ENCODE results near the gene HS1BP3. TPM values are rescaled to one million over a fixed set of nuclear protein-coding genes. Genes with fewer than 3 reads are reported as not detected.

Gene HS1BP3
- total and polyA plus RNA-seq, 2 experiments from 2014 or later = 10.5 to 10.6 TPM

GRCh38 chr2:20577495-20578235 lies 73.2 kb downstream of the HS1BP3 start:
- WGBS, 2 experiments (ENCODE audit: low coverage in 1 of 2, low lambda C conversion rate in 2 of 2, missing lambda C conversion rate in 2 of 2) = 37 to 40% methylated on average over 12 of the region's 12 CpGs
- DNase-seq = peak; percentile 95
- no peaks in the 10 kb centered on the region for H3K9me3 ChIP-seq (ENCODE audit: low read depth)
- no peak overlapping the region for H3K4me3 ChIP-seq
- H3K4me1 ChIP-seq (ENCODE audit: insufficient read depth) = peaks cover 38% of the 10 kb centered on the region
- H3K36me3 ChIP-seq (ENCODE audit: low read depth) = no peaks in the 10 kb centered on the region
- H3K4me2 ChIP-seq (ENCODE audit: unreplicated experiment) = no peak overlapping the region
- H3K9me2 ChIP-seq (ENCODE audit: insufficient read depth) = no peaks in the 10 kb centered on the region
- no peaks in the 10 kb centered on the region for H3K79me2 ChIP-seq (ENCODE audit: insufficient read depth)
- H3F3A ChIP-seq (ENCODE audit: insufficient read depth) = peaks cover 33% of the 10 kb centered on the region
- no peaks in the 10 kb centered on the region for H3K27me3 ChIP-seq (replicated peaks; ENCODE audit: insufficient read depth)
- no peak overlapping the region for H2AFZ ChIP-seq
- in situ Hi-C loops (cut with MboI) = no loop called here
- H3K9ac ChIP-seq = no peak overlapping the region
- no peak overlapping the region; the same call in 1 of the 2 replicates for H3K27ac ChIP-seq
- TF ChIP-seq EZH2 (IDR thresholded peaks at IDR 0.05; ENCODE audit: insufficient read depth, poor library complexity, severe bottlenecking) = no peak
- no peak for TF ChIP-seq EZH2phosphoT487 (IDR thresholded peaks at IDR 0.05; ENCODE audit: insufficient read depth, low read depth)
- no peaks in the 10 kb centered on the region for H4K20me1 ChIP-seq (ENCODE audit: insufficient read depth)

DNA sequence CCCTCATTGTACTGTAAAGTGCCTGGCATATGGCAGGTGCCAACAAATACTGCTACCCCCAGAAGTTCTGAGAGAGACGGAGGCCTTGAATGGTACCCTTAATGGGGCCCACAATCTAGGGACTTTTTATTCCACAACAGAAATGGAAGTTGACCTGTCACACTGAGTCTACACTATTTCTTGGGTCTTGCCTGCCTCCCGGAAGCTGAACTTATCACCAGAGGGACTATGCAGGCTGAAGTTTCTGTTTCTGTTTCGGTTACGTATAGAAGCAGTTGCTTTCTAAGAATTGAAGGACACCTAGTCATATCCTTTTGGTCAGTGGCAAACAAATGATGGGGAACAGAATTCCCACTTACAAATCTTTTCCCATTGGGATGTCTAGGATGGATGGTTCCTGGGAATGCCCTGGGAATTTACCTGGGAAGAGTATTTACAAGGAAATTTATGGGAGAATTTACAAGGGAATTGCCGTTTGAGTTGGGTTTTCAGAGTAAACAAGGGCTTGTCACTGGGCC lies 74.2 kb downstream of the HS1BP3 start:
- no peak overlapping the region for H3K4me2 ChIP-seq (ENCODE audit: unreplicated experiment)
- H2AFZ ChIP-seq = no peak overlapping the region
- peaks cover 38% of the 10 kb centered on the region for H3K4me1 ChIP-seq (ENCODE audit: insufficient read depth)
- H3F3A ChIP-seq (ENCODE audit: insufficient read depth) = peaks cover 33% of the 10 kb centered on the region
- WGBS, 2 experiments (ENCODE audit: low coverage in 1 of 2, low lambda C conversion rate in 2 of 2, missing lambda C conversion rate in 2 of 2) = 98 to 100% methylated on average over 5 of the region's 5 CpGs
- no peaks in the 10 kb centered on the region for H3K79me2 ChIP-seq (ENCODE audit: insufficient read depth)
- H3K27me3 ChIP-seq (replicated peaks; ENCODE audit: insufficient read depth) = no peaks in the 10 kb centered on the region
- TF ChIP-seq EZH2phosphoT487 (IDR thresholded peaks at IDR 0.05; ENCODE audit: insufficient read depth, low read depth) (no peak), EZH2 (IDR thresholded peaks at IDR 0.05; ENCODE audit: insufficient read depth, poor library complexity, severe bottlenecking) (no peak)
- no peaks in the 10 kb centered on the region for H3K36me3 ChIP-seq (ENCODE audit: low read depth)
- no peak overlapping the region for H3K4me3 ChIP-seq
- no peaks in the 10 kb centered on the region for H3K9me2 ChIP-seq (ENCODE audit: insufficient read depth)
- no peak overlapping the region for H3K9ac ChIP-seq
- no peaks in the 10 kb centered on the region for H3K9me3 ChIP-seq (ENCODE audit: low read depth)
- no peaks in the 10 kb centered on the region for H4K20me1 ChIP-seq (ENCODE audit: insufficient read depth)
- in situ Hi-C loops (cut with MboI) = no loop called here
- no peak for DNase-seq
- no peak overlapping the region for H3K27ac ChIP-seq

GRCh38 chr2:20575935-20576597 lies 74.8 kb downstream of the HS1BP3 start:
- H3K4me2 ChIP-seq (ENCODE audit: unreplicated experiment) = no peak overlapping the region
- H3K4me3 ChIP-seq = no peak overlapping the region
- no peak overlapping the region for H3K9ac ChIP-seq
- peaks cover 38% of the 10 kb centered on the region for H3K4me1 ChIP-seq (ENCODE audit: insufficient read depth)
- WGBS, 2 experiments (ENCODE audit: low coverage in 1 of 2, low lambda C conversion rate in 2 of 2, missing lambda C conversion rate in 2 of 2) = 95 to 97% methylated on average over 9 of the region's 9 CpGs
- H3K79me2 ChIP-seq (ENCODE audit: insufficient read depth) = no peaks in the 10 kb centered on the region
- in situ Hi-C loops (cut with MboI) = no loop called here
- H3F3A ChIP-seq (ENCODE audit: insufficient read depth) = peaks cover 33% of the 10 kb centered on the region
- no peak overlapping the region for H2AFZ ChIP-seq
- no peak overlapping the region for H3K27ac ChIP-seq
- TF ChIP-seq EZH2phosphoT487 (IDR thresholded peaks at IDR 0.05; ENCODE audit: insufficient read depth, low read depth) (no peak), EZH2 (IDR thresholded peaks at IDR 0.05; ENCODE audit: insufficient read depth, poor library complexity, severe bottlenecking) (no peak)
- H3K27me3 ChIP-seq (replicated peaks; ENCODE audit: insufficient read depth) = no peaks in the 10 kb centered on the region
- H3K9me3 ChIP-seq (ENCODE audit: low read depth) = no peaks in the 10 kb centered on the region
- DNase-seq = no peak
- no peaks in the 10 kb centered on the region for H3K9me2 ChIP-seq (ENCODE audit: insufficient read depth)
- no peaks in the 10 kb centered on the region for H3K36me3 ChIP-seq (ENCODE audit: low read depth)
- H4K20me1 ChIP-seq (ENCODE audit: insufficient read depth) = no peaks in the 10 kb centered on the region

DNA sequence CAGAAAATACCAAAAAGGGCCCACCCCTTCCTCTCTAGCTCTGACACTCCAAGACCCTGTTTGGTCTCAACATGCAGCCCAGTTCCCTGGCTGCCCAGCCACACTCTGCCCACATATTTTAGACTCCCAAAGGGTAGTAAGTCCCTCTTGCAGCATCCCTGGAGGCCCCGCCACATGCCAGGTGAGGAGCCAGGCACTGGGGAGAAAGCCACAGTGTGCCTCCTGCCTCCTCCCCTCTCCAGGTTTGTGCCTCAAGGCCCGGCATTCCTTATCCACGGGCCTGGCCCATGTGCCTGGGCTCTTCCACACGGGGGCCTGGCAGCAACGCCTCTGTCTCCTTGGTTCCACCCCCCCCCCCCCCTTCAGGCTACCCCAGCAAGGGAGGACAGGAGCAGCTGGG lies 75.5 kb downstream of the HS1BP3 start:
- Histone ChIP-seq H3K27me3 (replicated peaks; ENCODE audit: insufficient read depth) (no peaks in the 10 kb centered on the region), H3K4me2 (ENCODE audit: unreplicated experiment) (no peak overlapping the region), H3K36me3 (ENCODE audit: low read depth) (no peaks in the 10 kb centered on the region), H3K4me3 (no peak overlapping the region), H3K27ac (no peak overlapping the region), H3K9ac (no peak overlapping the region), H3K9me3 (ENCODE audit: low read depth) (no peaks in the 10 kb centered on the region), H3K79me2 (ENCODE audit: insufficient read depth) (no peaks in the 10 kb centered on the region), H3K9me2 (ENCODE audit: insufficient read depth) (no peaks in the 10 kb centered on the region), H3K4me1 (ENCODE audit: insufficient read depth) (peaks cover 38% of the 10 kb centered on the region), H4K20me1 (ENCODE audit: insufficient read depth) (no peaks in the 10 kb centered on the region), H3F3A (ENCODE audit: insufficient read depth) (peaks cover 33% of the 10 kb centered on the region), H2AFZ (no peak overlapping the region)
- WGBS, 2 experiments (ENCODE audit: low coverage in 1 of 2, low lambda C conversion rate in 2 of 2, missing lambda C conversion rate in 2 of 2) = 76 to 79% methylated on average over 5 of the region's 5 CpGs
- in situ Hi-C loops (cut with MboI) = no loop called here
- TF ChIP-seq EZH2 (IDR thresholded peaks at IDR 0.05; ENCODE audit: insufficient read depth, poor library complexity, severe bottlenecking) (no peak), EZH2phosphoT487 (IDR thresholded peaks at IDR 0.05; ENCODE audit: insufficient read depth, low read depth) (no peak)
- DNase-seq = no peak

Measured in GM23248 (cell line).